Lower leg skin (tissue), 4 donors: ENCODE results near the gene RPS3. TPM values are rescaled to one million over a fixed set of nuclear protein-coding genes. Genes with fewer than 3 reads are reported as not detected.
"Not testable (repeated sequence)": the region's sequence is repeated elsewhere in the genome, so short reads cannot be mapped to it uniquely, and the experiment has no call there.

ENCODE experiments used
- DNase-seq, 2 donors: peaks; one replicate each; pipeline ENCODE4 v3.0.0-alpha.2; 2019; ENCODE audit warnings: low spot score in 2 of 2
- H3K4me3 ChIP-seq: fragments of 200-600 bp; sonication (generic); 2 replicates; pipeline ENCODE4 v1.5.1; 2017; ENCODE audit warnings: mild to moderate bottlenecking, low read depth; ENCODE audit not compliant: poor library complexity, severe bottlenecking
- POLR2A ChIP-seq, 2 donors: fragments of 450-650 bp; IDR thresholded peaks; one replicate each; pipeline ENCODE4 v1.6.1; 2016 to 2017; ENCODE audit warnings: antibody characterized with exemption in 2 of 2, mild to moderate bottlenecking in 1 of 2, moderate library complexity in 1 of 2
- WGBS, 2 donors: methylation state at CpG; one replicate each; pipeline ENCODE4 v1.1.5; 2018; 5-methylcytosine and 5-hydroxymethylcytosine counted together
- intact Hi-C: fragments of 100-400 bp; cut with DNase I; formaldehyde crosslinking; loops from one replicate; pipeline ENCODE4 v1.15.0; 2023; ENCODE audit warnings: low total_unique reads
- total RNA-seq, 4 donors: library from RNA; depleted of rRNA; stranded (reverse); fragments of >200 nt; gene quantifications; one replicate each; pipeline ENCODE4 v1.1.0, GENCODE V29; 2016
- TF ChIP-seq, protein P1 (sequence below), 3 donors: fragments of 450-650 bp; IDR thresholded peaks; one replicate each; pipeline ENCODE4 v1.5.1; 2016; ENCODE audit warnings: antibody characterized with exemption in 3 of 3, mild to moderate bottlenecking in 3 of 3, moderate library complexity in 2 of 3

RPS3 gene
- total RNA-seq, 4 donors from 2014 or later = 1,197 to 2,282 (median 2,051) TPM

DNA sequence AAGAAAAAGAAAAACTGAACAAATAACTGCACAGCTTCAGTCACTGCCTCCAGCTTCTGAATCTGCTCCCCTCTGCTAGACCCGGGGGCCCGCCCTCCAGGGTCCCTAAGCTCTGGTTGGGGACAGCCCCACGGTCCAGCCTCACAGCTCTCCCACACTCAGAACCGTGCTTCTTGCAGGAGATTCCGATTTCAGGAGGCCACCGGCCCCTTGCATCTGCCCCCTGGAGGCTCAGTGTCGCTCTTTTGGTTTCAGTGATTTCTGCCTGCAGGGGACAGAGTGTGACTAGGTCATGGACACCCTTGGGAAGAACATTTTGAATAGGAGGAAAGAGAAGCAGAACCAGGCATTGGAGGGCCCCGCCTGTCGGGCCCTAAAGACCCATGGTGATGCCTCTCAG, 23.1 kb upstream of the RPS3 start:
- TF ChIP-seq POLR2A (IDR thresholded peaks at IDR 0.05) = no peak
- TF ChIP-seq, protein P1, sequence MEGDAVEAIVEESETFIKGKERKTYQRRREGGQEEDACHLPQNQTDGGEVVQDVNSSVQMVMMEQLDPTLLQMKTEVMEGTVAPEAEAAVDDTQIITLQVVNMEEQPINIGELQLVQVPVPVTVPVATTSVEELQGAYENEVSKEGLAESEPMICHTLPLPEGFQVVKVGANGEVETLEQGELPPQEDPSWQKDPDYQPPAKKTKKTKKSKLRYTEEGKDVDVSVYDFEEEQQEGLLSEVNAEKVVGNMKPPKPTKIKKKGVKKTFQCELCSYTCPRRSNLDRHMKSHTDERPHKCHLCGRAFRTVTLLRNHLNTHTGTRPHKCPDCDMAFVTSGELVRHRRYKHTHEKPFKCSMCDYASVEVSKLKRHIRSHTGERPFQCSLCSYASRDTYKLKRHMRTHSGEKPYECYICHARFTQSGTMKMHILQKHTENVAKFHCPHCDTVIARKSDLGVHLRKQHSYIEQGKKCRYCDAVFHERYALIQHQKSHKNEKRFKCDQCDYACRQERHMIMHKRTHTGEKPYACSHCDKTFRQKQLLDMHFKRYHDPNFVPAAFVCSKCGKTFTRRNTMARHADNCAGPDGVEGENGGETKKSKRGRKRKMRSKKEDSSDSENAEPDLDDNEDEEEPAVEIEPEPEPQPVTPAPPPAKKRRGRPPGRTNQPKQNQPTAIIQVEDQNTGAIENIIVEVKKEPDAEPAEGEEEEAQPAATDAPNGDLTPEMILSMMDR (IDR thresholded peaks at IDR 0.05) = no peak
- 88 to 91% methylated on average over 9 of the region's 9 CpGs for WGBS, 2 donors
- intact Hi-C loops = no loop called here
- no peak for DNase-seq
- H3K4me3 ChIP-seq = no peak overlapping the region

DNA sequence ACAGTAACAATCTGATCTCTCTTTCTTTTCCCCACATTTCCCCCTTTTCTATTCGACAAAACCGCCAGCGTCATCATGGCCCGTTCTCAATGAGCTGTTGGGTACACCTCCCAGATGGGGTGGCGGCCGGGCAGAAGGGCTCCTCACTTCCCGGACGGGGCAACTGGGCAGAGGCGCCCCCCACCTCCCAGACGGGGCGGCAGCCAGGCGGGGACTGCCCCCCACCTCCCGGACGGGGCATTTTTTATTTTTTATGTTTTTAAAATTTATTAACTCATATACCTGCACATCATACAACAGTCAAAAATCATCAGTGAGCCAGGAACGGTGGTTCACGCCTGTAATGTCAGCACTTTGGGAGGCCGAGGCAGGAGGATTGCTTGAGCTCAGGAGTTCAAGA, 20.5 kb upstream of the RPS3 start:
- H3K4me3 ChIP-seq, intact Hi-C loops, DNase-seq: not testable (repeated sequence)
- 85 to 96% methylated on average over 17 of the region's 17 CpGs for WGBS, 2 donors

DNA sequence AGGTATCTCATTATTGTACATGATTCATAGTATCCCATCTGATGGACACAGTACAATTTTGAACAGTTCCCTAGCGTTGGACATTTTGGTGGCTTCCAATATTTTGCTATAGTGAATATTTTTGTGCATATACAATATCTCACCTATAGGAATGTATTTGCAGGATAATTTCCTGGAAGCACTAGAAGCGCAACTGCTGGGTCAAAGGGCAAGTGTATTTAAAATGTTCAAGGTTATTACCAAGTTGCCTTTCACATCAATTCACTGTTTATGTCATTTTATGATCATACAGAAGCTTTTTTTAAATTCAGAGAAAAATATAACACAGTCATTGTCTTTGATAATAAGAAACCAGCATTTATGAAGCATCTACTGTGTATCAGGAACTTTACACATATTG, 19.1 kb upstream of the RPS3 start:
- DNase-seq = no peak
- TF ChIP-seq, protein P1 (IDR thresholded peaks at IDR 0.05) = no peak
- no peak for TF ChIP-seq POLR2A (IDR thresholded peaks at IDR 0.05)
- WGBS, 2 donors = 97 to 99% methylated on average over 2 of the region's 2 CpGs
- intact Hi-C loops = loop anchor here (5.0 kb wide), 1 partner anchor 53 kb away; no protein-coding TSS in a partner anchor
- no peak overlapping the region for H3K4me3 ChIP-seq

DNA sequence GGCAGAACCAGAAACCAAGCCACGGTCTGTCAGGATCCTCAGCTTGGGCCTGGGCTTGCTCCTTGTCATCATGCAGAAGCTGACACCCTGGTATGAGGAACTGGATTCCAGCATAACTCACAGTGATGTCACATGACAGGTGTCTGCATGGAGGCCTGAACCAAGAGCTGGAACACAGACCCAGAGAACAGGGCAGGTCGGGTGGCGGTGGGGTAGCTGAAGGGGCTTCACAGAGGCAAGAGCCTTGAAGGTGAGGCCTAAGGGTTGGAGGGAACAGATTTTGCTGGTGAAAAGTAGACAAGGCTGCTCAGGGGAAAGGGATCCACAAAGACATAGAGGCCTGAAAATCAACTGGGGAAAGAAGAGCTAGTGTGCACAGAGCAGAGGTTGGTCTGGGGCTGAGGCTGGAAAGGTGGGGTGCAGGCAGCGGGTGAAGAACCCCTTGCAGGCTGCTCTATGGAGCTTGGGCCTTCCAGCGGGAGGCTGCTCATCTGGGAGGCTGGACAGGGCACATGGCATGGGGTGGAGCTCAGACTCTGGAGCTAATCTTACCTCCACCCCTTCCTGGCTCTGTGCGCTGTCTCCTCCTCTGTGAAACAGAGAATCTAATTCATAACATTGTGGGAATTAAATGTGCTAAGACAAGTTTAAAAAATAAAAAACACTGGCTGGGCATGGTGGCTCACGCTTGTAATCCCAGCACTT, 18.4 kb upstream of the RPS3 start:
- intact Hi-C loops = loop anchor here (5.0 kb wide), 1 partner anchor 54 kb away; no protein-coding TSS in a partner anchor

DNA sequence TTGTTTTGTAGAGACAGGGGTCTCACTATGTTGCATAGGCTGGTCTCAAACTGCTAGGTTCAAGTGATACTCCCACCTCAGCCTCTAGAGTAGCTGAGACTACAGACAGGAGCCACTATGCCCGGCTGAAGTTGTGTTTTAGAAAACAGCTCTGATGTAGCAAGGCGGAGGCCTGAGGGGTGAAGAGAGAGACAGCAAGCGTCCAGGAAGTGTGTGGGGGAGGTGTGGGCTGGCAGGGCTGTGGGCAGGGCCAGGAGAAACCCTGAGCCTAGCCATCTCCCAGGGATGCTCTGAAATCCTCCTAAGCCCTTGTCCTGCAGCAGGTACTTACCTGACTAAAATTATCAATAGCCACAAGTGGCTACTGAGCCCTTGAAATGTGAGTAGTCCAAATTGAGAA, 16.1 kb upstream of the RPS3 start:
- 65 to 71% methylated on average over 3 of the region's 3 CpGs for WGBS, 2 donors
- H3K4me3 ChIP-seq = no peak overlapping the region
- TF ChIP-seq, protein P1 (IDR thresholded peaks at IDR 0.05) = no peak
- DNase-seq = no peak
- intact Hi-C loops = loop anchor here (5.0 kb wide), 1 partner anchor 56 kb away; no protein-coding TSS in a partner anchor

More for the DNA sequence above, 18.4 kb upstream of the RPS3 start:
- 59 to 60% methylated on average over 7 of the region's 7 CpGs for WGBS, 2 donors
- no peak overlapping the region for H3K4me3 ChIP-seq
- DNase-seq = peak in 1 of 2 donors; percentile 41
- TF ChIP-seq POLR2A (IDR thresholded peaks at IDR 0.05) = no peak
- TF ChIP-seq, protein P1 (IDR thresholded peaks at IDR 0.05) = no peak

DNA sequence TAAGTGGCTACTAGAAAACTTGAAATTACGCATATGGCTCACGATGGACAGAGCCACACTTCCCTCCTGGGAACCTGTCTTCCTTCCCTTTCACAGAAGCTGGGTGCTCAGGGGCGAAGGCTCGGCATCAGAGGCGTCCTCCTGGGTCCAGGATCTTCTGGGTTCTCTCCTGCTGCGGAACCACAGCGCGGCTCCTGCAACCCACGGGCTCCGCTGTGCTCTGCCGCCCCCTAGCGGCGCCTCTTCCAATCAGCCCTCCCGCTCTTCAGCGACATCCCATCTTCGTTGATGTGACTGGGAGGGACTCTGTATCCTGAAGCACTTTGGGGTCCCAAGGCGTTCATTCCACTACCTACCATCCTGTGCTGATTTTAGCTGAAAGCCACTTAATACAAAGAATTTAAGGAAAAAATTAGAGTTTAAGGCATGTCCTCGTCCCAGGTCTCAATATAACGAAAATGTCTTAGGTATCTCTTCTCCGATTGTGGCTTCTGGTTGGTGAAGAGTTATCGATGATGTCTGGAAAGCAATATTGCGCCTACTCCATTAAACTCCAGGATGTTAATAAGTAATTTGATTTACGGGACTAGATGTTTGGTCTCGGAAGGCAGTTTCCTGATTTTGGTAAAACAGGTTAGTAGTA, 14.8 kb upstream of the RPS3 start:
- DNase-seq = peak; percentile 60 to 95
- 23 to 25% methylated on average over 24 of the region's 24 CpGs for WGBS, 2 donors

More for the DNA sequence above, 14.8 kb upstream of the RPS3 start:
- no peak overlapping the region for H3K4me3 ChIP-seq
- TF ChIP-seq POLR2A (IDR thresholded peaks at IDR 0.05) = no peak
- TF ChIP-seq, protein P1 (IDR thresholded peaks at IDR 0.05) = peak in 1 of 3 donors; percentile 94
- intact Hi-C loops = loop anchor here (5.0 kb wide), 3 partner anchors 57 to 148 kb away; no protein-coding TSS in a partner anchor
